KMS-11 (cell line): ENCODE data around the gene SORCS1.

Experiments used
- H2AFZ ChIP-seq: fragments of 200-600 bp; sonication (generic); 2 replicates; pipeline ENCODE4 v1.6.1; 2016; ENCODE audit warnings: antibody characterized with exemption, mixed run types, low read depth
- H3K27ac ChIP-seq: fragments of 200-600 bp; sonication (generic); 2 replicates; pipeline ENCODE4 v1.6.1; 2016; ENCODE audit warnings: mild to moderate bottlenecking, mixed run types
- H3K27me3 ChIP-seq: fragments of 200-600 bp; sonication (generic); 2 replicates; pipeline ENCODE4 v1.6.1; 2017; ENCODE audit warnings: mild to moderate bottlenecking, low read depth, mixed run types, moderate library complexity; ENCODE audit not compliant: insufficient read depth
- H3K36me3 ChIP-seq: fragments of 200-600 bp; sonication (generic); 2 replicates; pipeline ENCODE4 v1.6.1; 2017; ENCODE audit warnings: mild to moderate bottlenecking, mixed run types; ENCODE audit not compliant: insufficient read depth
- H3K4me1 ChIP-seq: fragments of 200-600 bp; sonication (generic); 2 replicates; pipeline ENCODE4 v1.6.1; 2016; ENCODE audit warnings: mild to moderate bottlenecking, low read depth, mixed run types; ENCODE audit not compliant: poor library complexity, severe bottlenecking
- H3K4me2 ChIP-seq: fragments of 200-600 bp; sonication (generic); 2 replicates; pipeline ENCODE4 v1.7.0; 2016; ENCODE audit warnings: mild to moderate bottlenecking, mixed run types
- H3K4me3 ChIP-seq: fragments of 200-600 bp; sonication (generic); IDR thresholded peaks from 2 replicates; pipeline ENCODE4 v1.6.1; 2017; ENCODE audit warnings: low read depth, low read length, mixed read lengths; ENCODE audit not compliant: insufficient read depth
- H3K79me2 ChIP-seq: fragments of 200-600 bp; sonication (generic); 2 replicates; pipeline ENCODE4 v1.6.1; 2016; ENCODE audit warnings: low read depth, mixed run types; ENCODE audit not compliant: insufficient read depth
- H3K9ac ChIP-seq: fragments of 200-600 bp; sonication (generic); 2 replicates; pipeline ENCODE4 v1.6.1; 2016; ENCODE audit warnings: mild to moderate bottlenecking, mixed run types
- H4K20me1 ChIP-seq: fragments of 200-600 bp; sonication (generic); 2 replicates; pipeline ENCODE4 v1.6.1; 2016; ENCODE audit warnings: mild to moderate bottlenecking, mixed run types; ENCODE audit not compliant: insufficient read depth
- TF ChIP-seq, protein P1 (sequence below): fragments of 200-600 bp; sonication (generic); conservative IDR thresholded peaks from 2 replicates; pipeline ENCODE4 v1.6.1; 2017; ENCODE audit warnings: low read depth, mild to moderate bottlenecking, antibody characterized with exemption, low read length, moderate library complexity, mixed read lengths

Gene SORCS1

DNA sequence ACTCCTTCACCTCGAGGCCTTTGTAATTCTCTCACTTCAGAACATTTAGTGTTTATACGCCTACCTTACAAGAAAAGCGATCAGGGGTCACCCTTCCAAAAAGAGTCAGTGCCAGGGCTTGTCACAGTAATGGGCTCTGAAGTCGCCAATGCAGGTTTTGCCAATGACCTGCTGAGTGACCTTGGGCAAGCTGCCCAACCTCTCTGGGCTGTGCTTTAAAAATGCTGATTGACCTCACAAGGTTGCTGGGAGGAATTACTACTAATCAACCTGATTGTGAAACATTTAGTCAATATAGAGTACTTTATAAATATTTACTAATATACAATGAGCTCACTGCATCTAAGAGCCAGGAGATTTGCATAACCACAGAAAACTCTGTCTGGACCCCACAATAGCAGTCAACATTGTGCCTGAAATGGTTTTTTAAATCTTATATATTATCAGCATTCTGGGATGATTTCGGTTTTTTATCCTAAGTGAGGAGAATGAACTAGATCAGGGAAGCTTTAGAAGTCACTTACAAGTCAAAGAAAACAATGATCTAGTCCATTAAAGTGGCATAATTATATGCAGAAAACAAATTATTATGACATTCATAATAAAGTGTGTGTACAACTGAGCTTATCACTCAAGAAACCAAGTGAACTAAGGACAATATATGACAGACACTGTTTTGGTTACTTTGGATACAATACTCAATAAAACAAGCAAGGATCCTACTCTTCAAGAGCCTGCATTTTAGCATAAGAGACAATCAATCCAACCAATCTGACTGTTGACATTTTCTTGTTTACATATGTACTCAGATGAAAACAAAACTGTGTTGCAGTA is 290.5 kb downstream of the SORCS1 start:
- H3K27me3 ChIP-seq: no peaks in the 10 kb centered on the region
- no peak overlapping the region for H3K27ac ChIP-seq
- no peaks in the 10 kb centered on the region for H3K36me3 ChIP-seq
- no peaks in the 10 kb centered on the region for H3K4me1 ChIP-seq
- H2AFZ ChIP-seq: no peak overlapping the region
- TF ChIP-seq, protein P1, sequence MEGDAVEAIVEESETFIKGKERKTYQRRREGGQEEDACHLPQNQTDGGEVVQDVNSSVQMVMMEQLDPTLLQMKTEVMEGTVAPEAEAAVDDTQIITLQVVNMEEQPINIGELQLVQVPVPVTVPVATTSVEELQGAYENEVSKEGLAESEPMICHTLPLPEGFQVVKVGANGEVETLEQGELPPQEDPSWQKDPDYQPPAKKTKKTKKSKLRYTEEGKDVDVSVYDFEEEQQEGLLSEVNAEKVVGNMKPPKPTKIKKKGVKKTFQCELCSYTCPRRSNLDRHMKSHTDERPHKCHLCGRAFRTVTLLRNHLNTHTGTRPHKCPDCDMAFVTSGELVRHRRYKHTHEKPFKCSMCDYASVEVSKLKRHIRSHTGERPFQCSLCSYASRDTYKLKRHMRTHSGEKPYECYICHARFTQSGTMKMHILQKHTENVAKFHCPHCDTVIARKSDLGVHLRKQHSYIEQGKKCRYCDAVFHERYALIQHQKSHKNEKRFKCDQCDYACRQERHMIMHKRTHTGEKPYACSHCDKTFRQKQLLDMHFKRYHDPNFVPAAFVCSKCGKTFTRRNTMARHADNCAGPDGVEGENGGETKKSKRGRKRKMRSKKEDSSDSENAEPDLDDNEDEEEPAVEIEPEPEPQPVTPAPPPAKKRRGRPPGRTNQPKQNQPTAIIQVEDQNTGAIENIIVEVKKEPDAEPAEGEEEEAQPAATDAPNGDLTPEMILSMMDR: no peak
- no peaks in the 10 kb centered on the region for H3K79me2 ChIP-seq
- no peak overlapping the region for H3K9ac ChIP-seq
- no peaks in the 10 kb centered on the region for H4K20me1 ChIP-seq
- no peak overlapping the region for H3K4me2 ChIP-seq
- no peak overlapping the region for H3K4me3 ChIP-seq

DNA sequence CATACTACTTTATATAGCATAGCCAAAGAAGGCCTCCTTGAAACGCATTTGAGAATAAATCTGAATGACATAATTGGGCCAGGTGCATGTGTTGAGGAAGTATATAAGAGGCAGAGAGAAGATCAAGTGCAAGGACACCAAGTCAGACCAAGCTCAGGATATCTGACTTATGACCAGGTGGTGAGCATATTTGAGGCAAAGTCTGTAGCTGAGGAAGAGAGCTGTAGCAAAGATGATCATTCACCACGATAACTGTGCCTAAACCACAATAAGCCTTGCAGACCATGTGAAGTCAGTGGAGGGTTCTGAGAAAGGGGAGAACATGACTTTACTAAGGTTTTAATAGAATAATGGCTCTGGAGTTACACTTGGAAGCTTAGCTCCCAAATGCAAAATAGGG is 292.3 kb downstream of the SORCS1 start:
- H3K27ac ChIP-seq: no peak overlapping the region
- H2AFZ ChIP-seq: no peak overlapping the region
- H3K4me1 ChIP-seq: no peaks in the 10 kb centered on the region
- H3K4me2 ChIP-seq: no peak overlapping the region
- H3K9ac ChIP-seq: no peak overlapping the region
- no peaks in the 10 kb centered on the region for H3K79me2 ChIP-seq
- no peaks in the 10 kb centered on the region for H3K36me3 ChIP-seq
- H3K27me3 ChIP-seq: no peaks in the 10 kb centered on the region
- H4K20me1 ChIP-seq: no peaks in the 10 kb centered on the region
- TF ChIP-seq, protein P1: no peak
- no peak overlapping the region for H3K4me3 ChIP-seq

DNA sequence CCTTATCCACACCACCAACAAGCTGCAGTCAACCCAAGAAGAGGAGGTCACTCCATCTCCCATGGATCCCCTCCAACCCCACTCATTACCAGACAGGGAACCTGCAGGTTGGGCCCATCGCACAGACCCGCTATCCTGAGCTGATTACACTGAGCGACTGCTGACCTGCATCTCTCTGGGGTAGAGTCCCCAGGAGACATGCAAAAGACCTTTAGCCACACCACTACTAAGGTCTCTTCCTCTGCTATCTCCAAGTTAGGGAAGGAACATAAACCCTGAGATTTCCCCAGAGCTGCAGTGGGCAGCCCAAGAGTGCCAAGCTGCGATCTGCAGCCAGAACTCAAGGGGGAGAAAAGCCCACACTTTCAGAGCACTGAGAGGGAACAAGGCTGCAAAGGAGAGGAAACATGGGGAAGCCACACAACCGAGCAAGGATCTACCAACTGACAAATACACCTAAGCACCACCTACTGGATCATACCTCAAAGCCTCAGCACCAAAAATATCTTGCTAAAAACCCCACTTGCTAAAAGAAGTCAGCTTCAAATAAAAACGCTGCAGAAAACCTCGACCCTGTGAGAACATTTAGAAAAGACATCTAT is 298.2 kb downstream of the SORCS1 start:
- Histone ChIP-seq H3K79me2 (no peaks in the 10 kb centered on the region), H3K4me1 (no peaks in the 10 kb centered on the region), H2AFZ (no peak overlapping the region), H3K36me3 (no peaks in the 10 kb centered on the region), H3K4me2 (no peak overlapping the region), H3K27me3 (no peaks in the 10 kb centered on the region), H3K4me3 (no peak overlapping the region), H4K20me1 (no peaks in the 10 kb centered on the region), H3K27ac (no peak overlapping the region), H3K9ac (no peak overlapping the region)
- TF ChIP-seq, protein P1: no peak

DNA sequence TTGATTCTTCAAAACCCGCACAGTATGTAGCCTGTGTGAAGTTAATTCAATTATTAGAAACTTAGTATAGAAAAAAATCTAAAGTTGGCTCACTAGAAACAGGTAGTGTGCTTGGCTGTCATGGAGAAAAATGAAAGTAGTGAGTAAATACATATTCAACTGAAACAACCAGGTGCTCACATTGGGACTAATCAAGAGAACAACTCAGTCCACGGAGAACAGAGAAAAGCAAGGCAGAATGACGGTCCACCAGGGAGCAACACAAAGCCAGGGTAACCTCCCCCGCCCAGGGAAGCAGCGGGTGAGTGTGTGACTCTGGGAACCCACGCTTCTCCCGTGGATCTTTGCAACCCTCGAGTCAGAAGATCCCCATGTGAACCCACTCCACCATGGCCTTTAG is 300.5 kb downstream of the SORCS1 start:
- Histone ChIP-seq H3K79me2 (no peaks in the 10 kb centered on the region), H3K4me2 (no peak overlapping the region), H3K4me1 (no peaks in the 10 kb centered on the region), H3K27ac (no peak overlapping the region), H4K20me1 (no peaks in the 10 kb centered on the region), H3K36me3 (no peaks in the 10 kb centered on the region), H3K9ac (no peak overlapping the region), H3K27me3 (no peaks in the 10 kb centered on the region), H2AFZ (no peak overlapping the region), H3K4me3 (no peak overlapping the region)
- TF ChIP-seq, protein P1: no peak
